ENCODE results near the gene AKNA. TPM values are rescaled to one million over a fixed set of nuclear protein-coding genes. Genes with fewer than 3 reads are reported as not detected.

Gene AKNA
- total and polyA plus RNA-seq, 2 of the 8 experiments (the other 6 are each of a cell fraction or from before 2014, with no cell fraction given), result 21.0 to 27.4 TPM

DNA sequence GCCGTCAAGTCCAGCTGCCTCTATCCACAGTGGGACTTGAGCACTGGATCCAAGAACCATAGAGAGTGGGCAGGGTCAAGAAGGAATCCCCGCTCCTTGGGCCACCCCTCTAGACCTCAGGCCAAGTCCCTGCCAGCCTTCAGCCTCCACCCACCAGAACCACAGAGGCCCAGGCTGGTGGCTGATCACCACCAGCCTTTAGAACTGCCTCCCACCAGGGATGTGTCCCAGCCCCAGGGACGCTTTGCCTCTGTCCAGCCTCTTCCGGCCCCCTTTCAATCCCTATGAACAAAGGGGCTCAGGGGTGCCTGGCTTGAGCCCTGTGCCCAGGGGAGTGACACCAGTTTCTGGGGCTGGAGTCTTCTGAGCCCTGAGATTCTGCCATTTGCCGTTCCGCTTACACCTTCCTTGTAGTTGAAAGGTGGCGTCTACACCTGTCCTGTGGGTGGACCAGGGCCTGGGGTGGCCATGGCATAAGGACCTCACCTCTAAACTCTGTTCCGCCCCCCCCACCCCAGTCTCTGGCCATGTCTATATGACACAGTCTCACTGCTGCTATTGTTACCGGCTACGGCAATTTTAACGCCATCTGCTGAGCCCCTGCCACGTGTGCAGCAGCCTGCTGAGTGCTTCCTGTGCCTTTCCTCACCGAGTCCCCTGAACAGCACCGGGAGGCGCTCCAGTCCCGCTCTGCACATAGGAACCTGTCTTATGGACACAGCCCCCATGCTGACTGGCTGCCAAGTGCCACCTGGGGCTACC lies 100.6 kb downstream of the AKNA start:
- Histone ChIP-seq H3K27me3 (replicated peaks in 1 of 4; ENCODE audit: control insufficient read depth in 3 of 4, extremely low read depth in 1 of 4, insufficient read depth in 3 of 4, low read length in 3 of 4) (no peaks in the 10 kb centered on the region), H3K9me3 (ENCODE audit: insufficient read depth in 2 of 2, low read depth in 1 of 2, low read length in 1 of 2) (no peaks in the 10 kb centered on the region), H2AK5ac (ENCODE audit: low read depth, low read length) (no peak overlapping the region), H4K5ac (ENCODE audit: insufficient read length, low read depth, low read length) (no peak overlapping the region), H3K27ac (ENCODE audit: low read depth, low read length) (no peak overlapping the region; the same call in 1 of the 2 replicates), H3K4me3 (ENCODE audit: extremely low read depth in 1 of 4, insufficient read depth in 2 of 4, low read depth in 3 of 4, low read length in 4 of 4) (no peak overlapping the region), H3K4ac (replicated peaks; ENCODE audit: insufficient read length, low read depth, low read length) (no peak overlapping the region), H2BK120ac (replicated peaks; ENCODE audit: low read depth, low read length) (no peak overlapping the region), H3K4me2 (ENCODE audit: insufficient read depth in 1 of 2, low read depth in 2 of 2, low read length in 2 of 2) (no peak overlapping the region), H3K79me1 (ENCODE audit: low read depth, low read length) (no peaks in the 10 kb centered on the region), H4K91ac (replicated peaks; ENCODE audit: insufficient read length, low read length) (no peak overlapping the region), H4K20me1 (replicated peaks in 1 of 2; ENCODE audit: control insufficient read depth in 1 of 2, insufficient read depth in 2 of 2, low read length in 2 of 2) (peaks cover 0 to 2% of the 10 kb centered on the region in 2 experiments), H3K9ac (replicated peaks in 1 of 4; ENCODE audit: extremely low read depth in 1 of 4, low read depth in 3 of 4, low read length in 3 of 4) (no peak overlapping the region), H2BK15ac (ENCODE audit: low read length) (no peak overlapping the region), H3K18ac (ENCODE audit: extremely low read depth, low read length) (no peak overlapping the region), H2AFZ (ENCODE audit: low read length) (no peak overlapping the region), H3K4me1 (replicated peaks in 1 of 4; ENCODE audit: control insufficient read depth in 3 of 4, insufficient read depth in 4 of 4, low read length in 3 of 4) (peaks cover 0 to 20% (median 4%) of the 10 kb centered on the region in 4 experiments; a peak in 5 of 7 replicates), H3K23ac (ENCODE audit: insufficient read length) (no peak overlapping the region), H4K8ac (ENCODE audit: extremely low read depth, insufficient read depth, low read length) (no peak overlapping the region), H3K56ac (replicated peaks; ENCODE audit: insufficient read length, low read depth, low read length) (no peak overlapping the region), H3K14ac (ENCODE audit: insufficient read length) (no peak overlapping the region), H2BK5ac (ENCODE audit: low read depth, low read length) (no peak overlapping the region), H2BK20ac (ENCODE audit: low read length) (no peak overlapping the region), H3K23me2 (ENCODE audit: low read depth, low read length) (no peaks in the 10 kb centered on the region), H3K36me3 (ENCODE audit: control insufficient read depth in 2 of 4, insufficient read depth in 4 of 4, low read length in 3 of 4) (peaks cover 0 to 5% (median 0%) of the 10 kb centered on the region in 4 experiments; a peak in 3 of 8 replicates), H2BK12ac (ENCODE audit: low read depth, low read length) (no peak overlapping the region), H3K79me2 (ENCODE audit: control insufficient read depth in 1 of 2, insufficient read depth in 2 of 2, low read length in 2 of 2) (no peaks in the 10 kb centered on the region)
- DNase-seq (ENCODE audit: low read depth in 1 of 2, low spot score in 2 of 2) (peak in 1 of 2 experiments; percentile 45), FAIRE-seq (no peak)
- WGBS, 2 experiments (ENCODE audit: extremely low coverage in 1 of 2, insufficient coverage in 1 of 2, insufficient read length in 1 of 2, insufficient replicate concordance in 2 of 2, low coverage in 1 of 2, low lambda C conversion rate in 2 of 2, missing lambda C conversion rate in 1 of 2), result 86% methylated on average over 14 of the region's 16 CpGs; no CpG with 5 or more reads in 1 of the 2 experiments
- ChIA-PET CTCF (ENCODE audit: partially characterized antibody) (interaction anchor here (0.5 to 6.3 kb wide), 23 partner anchors 13 to 475 kb away, joined by 3 to 205 read pairs (median 5); partner anchors contain the start of genes AMBP, COL27A1 and KIF12), POLR2A (ENCODE audit: partially characterized antibody) (interaction anchor here (0.6 to 2.0 kb wide), 2 partner anchors 124 to 179 kb away, joined by 3 to 6 read pairs; no protein-coding TSS in a partner anchor)
- TF ChIP-seq, protein P1, sequence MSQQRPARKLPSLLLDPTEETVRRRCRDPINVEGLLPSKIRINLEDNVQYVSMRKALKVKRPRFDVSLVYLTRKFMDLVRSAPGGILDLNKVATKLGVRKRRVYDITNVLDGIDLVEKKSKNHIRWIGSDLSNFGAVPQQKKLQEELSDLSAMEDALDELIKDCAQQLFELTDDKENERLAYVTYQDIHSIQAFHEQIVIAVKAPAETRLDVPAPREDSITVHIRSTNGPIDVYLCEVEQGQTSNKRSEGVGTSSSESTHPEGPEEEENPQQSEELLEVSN (IDR thresholded peaks at IDR 0.05), result no peak
- TF ChIP-seq, protein P2, sequence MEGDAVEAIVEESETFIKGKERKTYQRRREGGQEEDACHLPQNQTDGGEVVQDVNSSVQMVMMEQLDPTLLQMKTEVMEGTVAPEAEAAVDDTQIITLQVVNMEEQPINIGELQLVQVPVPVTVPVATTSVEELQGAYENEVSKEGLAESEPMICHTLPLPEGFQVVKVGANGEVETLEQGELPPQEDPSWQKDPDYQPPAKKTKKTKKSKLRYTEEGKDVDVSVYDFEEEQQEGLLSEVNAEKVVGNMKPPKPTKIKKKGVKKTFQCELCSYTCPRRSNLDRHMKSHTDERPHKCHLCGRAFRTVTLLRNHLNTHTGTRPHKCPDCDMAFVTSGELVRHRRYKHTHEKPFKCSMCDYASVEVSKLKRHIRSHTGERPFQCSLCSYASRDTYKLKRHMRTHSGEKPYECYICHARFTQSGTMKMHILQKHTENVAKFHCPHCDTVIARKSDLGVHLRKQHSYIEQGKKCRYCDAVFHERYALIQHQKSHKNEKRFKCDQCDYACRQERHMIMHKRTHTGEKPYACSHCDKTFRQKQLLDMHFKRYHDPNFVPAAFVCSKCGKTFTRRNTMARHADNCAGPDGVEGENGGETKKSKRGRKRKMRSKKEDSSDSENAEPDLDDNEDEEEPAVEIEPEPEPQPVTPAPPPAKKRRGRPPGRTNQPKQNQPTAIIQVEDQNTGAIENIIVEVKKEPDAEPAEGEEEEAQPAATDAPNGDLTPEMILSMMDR (IDR thresholded peaks at IDR 0.05; ENCODE audit: control extremely low read depth in 1 of 3, insufficient read depth in 1 of 3, low read depth in 1 of 3, low read length in 3 of 3), result peak in 1 of 3 experiments; percentile 2; a peak in 1 of 4 replicates
- no peak for TF ChIP-seq SP1 (IDR thresholded peaks at IDR 0.05; ENCODE audit: low read depth, low read length)
- no peak for TF ChIP-seq TAF7 (optimal IDR thresholded peaks at IDR 0.05; ENCODE audit: borderline replicate concordance, low read depth, low read length)
- no peak for TF ChIP-seq TEAD4 (IDR thresholded peaks at IDR 0.05; ENCODE audit: low read depth, low read length)
